Glomerular visceral epithelial cell (primary cell): ENCODE measurements around the gene RBBP4.
A peak's percentile ranks its signal among the peaks of the same experiment; 100 is the strongest.
"Not testable (repeated sequence)": the region's sequence is repeated elsewhere in the genome, so short reads cannot be mapped to it uniquely, and the experiment has no call there.

Experiments used
- DNase-seq: peaks from one replicate; pipeline ENCODE4 v3.0.0-alpha.2; 2016; ENCODE audit errors: extremely low spot score

Gene RBBP4

DNA sequence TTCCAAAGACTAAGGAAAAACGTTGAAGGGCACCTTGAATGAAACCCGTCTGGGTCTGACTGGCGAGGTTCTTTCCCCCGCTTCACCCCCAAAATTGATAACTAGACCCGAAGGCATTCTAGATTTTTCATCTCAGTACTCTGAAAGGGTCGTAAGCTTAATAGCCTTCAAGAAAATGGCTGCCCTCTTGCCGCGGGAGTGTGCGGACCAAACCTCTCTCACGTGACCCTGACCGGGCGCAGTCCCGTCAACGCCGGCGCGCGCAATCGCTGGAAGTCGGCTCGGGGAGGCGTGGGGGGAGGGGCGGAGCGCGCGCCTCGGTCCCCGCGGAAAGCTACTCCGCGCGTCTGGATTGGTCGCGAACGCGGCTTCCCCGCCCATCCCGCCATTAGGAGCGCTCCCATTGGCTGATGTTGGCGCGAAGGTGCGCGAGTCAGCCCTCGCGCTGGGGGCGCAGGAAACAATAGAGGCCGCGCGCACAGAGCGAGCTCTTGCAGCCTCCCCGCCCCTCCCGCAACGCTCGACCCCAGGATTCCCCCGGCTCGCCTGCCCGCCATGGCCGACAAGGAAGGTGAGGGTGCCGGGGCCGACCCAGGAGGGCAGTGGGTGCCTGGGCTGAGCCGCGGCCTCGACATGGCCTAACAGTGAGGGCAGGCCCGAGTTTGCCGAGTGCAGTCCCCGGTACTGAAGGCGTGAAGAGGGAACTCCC lies at the start of gene RBBP4:
Gene RBBP4, plus strand, starts transcription at position 457 of the 709 bp plus-strand sequence. Its CDS starts 99 bp downstream, at position 556.
- DNase-seq, result peak; percentile 98

GRCh38 chr1:32605711-32606424 lies 45.1 kb upstream of the RBBP4 start:
- DNase-seq, result no peak

DNA sequence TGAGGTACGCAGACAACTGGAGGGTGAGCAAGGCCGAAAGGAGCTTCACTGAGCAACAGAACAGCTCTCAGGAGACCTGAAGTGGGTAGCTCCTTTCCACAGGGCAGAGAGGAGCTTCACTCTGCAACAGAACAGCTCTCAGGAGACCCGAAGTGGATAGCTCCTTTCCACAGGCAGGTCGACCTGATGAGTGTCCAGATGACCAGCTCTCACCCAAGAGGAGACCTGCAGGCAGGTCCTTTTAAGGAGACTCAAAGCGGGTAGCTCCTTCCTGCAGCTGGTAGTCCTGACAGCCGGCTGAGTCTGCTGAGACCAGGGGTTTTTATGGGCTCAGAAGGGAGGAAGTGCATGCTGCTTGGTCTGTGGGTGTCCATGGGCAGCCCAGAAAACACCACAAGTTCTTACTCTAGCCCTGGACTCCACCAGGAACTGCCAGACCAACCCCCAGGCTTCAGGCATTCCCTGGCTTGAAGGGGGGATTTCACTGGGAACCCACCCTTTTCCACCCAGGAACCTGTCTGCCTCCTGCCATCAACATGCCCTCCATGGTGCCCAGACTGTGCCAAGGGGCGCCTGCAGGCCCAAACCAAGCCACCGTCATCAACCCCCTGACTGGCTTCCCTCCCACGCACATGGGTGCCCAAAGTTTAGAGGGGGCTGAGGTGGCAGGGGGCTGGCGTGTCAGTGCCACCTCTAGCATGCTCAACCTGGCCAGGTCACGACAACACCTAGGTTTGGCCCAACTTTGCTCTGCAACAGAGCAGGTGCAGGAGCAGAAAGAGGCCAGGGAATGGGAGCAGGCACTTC lies 44.2 kb upstream of the RBBP4 start:
- DNase-seq, result no peak

DNA sequence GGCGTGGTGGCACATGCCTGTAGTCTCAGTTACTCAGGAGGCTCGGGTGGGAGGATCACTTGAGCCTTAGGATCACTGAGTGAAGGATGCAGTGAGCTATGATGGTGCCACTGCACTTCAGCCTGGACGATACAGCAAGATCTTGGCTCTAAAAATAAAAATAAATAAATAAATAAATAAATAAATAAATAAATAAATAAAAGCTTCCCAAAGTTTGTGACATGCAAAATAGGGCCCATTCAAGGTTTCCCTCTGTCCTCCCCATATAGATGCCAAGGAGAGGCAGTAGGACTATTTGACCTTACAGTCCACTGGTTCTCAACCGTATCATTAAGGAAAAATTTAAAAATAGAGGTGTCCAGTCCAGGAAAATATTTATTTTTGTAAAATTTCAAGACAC lies 41.8 kb upstream of the RBBP4 start:
- no peak for DNase-seq

- no peak for DNase-seq
Measured at GRCh38 chr1:32611859-32612188, 39.2 kb upstream of the RBBP4 start.

DNA sequence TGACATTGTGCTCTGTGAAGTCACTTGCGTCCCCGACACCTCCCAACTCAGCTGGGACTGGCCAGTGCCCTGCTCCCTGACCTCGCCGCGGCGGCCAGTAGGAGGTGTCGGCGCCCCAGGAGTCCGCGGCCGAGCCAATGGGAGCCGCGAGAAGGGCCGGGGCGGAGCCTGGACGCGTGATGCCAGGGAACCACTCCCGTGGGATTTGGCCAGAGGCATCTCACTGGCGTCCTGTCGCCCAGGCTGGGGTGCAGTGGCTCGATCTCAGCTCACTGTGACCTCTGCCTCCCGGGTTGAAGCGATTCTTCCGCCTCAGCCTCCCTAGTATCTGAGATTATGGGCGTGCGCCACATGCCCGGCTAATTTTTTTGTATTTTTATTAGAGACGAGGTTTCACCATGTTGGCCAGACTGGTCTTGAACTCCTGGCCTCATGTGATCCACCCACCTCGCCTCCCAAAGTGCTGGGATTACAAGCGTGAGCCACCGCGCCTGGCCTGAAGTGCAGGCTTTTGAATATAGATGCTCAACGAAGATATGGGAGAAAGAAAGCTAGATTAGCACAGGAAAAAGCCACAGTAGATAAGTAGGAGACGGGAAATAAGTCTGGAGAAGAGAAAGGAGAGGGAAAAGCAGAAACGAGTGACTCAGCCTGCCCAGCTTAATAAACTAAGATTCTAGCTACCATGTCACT lies 38.7 kb upstream of the RBBP4 start:
- DNase-seq, result peak; percentile 72

- DNase-seq, result no peak
Measured at GRCh38 chr1:32613472-32613871, 37.5 kb upstream of the RBBP4 start.

- DNase-seq, result no peak
Measured at GRCh38 chr1:32618673-32619221, 32.3 kb upstream of the RBBP4 start.

GRCh38 chr1:32619701-32620485 lies 31.1 kb upstream of the RBBP4 start:
- DNase-seq, result no peak

DNA sequence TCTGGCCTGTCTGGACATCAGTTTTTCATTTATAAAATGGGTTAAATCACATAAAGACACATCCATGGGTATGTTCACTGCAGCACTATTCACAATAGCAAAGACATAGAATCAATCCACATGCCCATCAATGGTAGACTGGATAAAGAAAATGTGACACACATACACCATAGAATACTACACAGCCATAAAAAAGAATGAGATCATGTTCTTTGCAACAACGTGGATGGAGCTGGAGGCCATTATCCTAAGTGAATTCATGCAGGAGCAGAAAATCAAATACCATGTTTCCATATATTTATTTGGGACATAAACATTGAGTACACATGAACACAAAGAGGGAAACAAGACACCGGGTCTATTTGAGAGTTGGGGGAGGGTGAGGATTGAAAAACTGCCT lies 28.8 kb upstream of the RBBP4 start:
- no peak for DNase-seq

GRCh38 chr1:32622806-32623681 lies 28.0 kb upstream of the RBBP4 start:
- DNase-seq, result no peak

- no peak for DNase-seq
Measured at GRCh38 chr1:32623775-32624174, 27.2 kb upstream of the RBBP4 start.

DNA sequence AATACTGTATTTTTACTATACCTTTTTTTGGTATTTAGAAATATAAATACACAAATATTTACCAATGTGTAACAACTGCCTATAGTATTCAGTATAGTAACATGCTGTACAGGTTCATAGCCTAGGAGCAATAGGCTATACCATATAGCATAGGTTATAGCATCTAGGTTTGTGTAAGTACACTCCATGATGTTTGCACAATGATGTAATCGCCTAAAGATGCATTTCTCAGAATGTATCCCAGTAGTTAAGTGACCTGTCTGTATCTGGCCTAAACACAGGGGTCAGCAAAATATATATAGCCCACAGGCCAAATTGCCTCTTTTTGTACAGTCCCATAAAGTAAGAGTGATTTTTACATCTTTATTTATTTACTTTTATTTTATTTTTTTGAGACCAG lies 24.8 kb upstream of the RBBP4 start:
- DNase-seq, result no peak

- no peak for DNase-seq
Measured at GRCh38 chr1:32627596-32628162, 23.3 kb upstream of the RBBP4 start.

DNA sequence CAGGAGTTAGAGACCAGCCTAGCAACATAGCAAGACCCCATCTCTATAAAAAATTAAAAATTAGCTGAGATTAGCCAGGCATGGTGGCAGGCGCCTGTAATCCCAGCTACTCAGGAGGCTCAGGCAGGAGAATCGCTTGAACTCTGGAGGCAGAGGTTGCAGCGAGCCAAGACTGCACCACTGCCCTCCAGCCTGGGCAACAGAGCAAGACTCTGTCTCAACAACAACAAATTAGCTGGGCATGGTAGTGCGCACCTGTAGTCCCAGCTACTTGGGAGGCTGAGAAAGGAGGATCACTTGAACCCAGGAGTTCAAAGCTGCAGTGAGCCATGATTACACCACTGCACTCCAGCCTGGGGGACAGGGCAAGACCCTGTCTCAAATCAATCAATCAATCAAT lies 20.8 kb upstream of the RBBP4 start:
- DNase-seq, result not testable (repeated sequence)

GRCh38 chr1:32632829-32633228 lies 18.2 kb upstream of the RBBP4 start:
- no peak for DNase-seq

DNA sequence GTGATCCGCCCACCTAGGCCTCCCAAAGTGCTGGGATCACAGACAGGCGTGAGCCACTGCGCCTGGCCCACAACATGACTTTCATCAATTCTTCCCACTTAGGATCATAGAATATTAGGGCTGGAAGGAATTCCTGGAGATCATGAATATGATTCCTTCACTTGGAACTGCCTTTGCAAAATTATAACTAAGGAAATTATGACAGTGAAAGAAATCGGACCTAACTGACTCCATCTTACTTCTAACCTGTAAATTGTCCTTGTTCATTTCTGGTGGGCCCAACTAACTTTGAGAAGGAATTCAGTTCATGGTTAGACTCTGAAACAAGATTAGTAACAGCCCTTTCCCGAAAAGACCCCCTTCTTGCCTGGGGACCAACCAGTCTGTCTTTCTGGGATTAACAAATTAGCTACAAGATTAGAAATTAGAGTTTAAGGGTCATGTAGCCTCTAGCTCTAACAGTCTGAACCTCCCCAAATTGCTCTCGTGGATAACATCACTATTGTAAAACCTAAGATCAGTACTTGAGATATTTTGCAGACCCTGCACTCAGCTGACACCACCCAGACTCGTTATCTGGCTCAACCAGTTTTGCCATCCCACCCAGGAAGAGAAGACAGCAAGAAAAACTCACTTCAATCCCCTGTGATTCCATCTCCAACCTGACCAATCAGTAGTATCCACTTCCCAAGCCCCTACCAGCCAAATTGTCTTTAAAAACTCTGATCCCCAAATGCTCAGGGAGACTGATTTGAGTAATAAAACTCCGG lies 15.3 kb upstream of the RBBP4 start:
- no peak for DNase-seq

- DNase-seq, result no peak
Measured at GRCh38 chr1:32636914-32637645, 13.9 kb upstream of the RBBP4 start.
